ENCODE measurements around the gene FBXL2.
"Not testable (repeated sequence)": the region's sequence is repeated elsewhere in the genome, so short reads cannot be mapped to it uniquely, and the experiment has no call there.

The FBXL2 gene

GRCh38 chr3:33317963-33318709 lies 40.9 kb downstream of the FBXL2 start:
- DNase-seq = no peak

GRCh38 chr3:33318710-33319380 lies 41.6 kb downstream of the FBXL2 start:
- DNase-seq = no peak

- no peak for DNase-seq
Observed at GRCh38 chr3:33322412-33322811, 45.2 kb downstream of the FBXL2 start.

- DNase-seq = no peak
Observed at GRCh38 chr3:33331414-33331813, 54.2 kb downstream of the FBXL2 start.

- no peak for DNase-seq
Observed at GRCh38 chr3:33334364-33334763, 57.1 kb downstream of the FBXL2 start.

GRCh38 chr3:33338936-33339465 lies 61.8 kb downstream of the FBXL2 start:
- not testable (repeated sequence) for DNase-seq

- DNase-seq = no peak
Observed at GRCh38 chr3:33339758-33340157, 62.5 kb downstream of the FBXL2 start.

- DNase-seq = no peak
Observed at GRCh38 chr3:33355611-33356010, 78.4 kb downstream of the FBXL2 start.

- DNase-seq = no peak
Observed at GRCh38 chr3:33358172-33358781, 81.0 kb downstream of the FBXL2 start.

GRCh38 chr3:33360136-33360825 lies 83.0 kb downstream of the FBXL2 start:
- DNase-seq = no peak

- DNase-seq = no peak
Observed at GRCh38 chr3:33363113-33363800, 86.0 kb downstream of the FBXL2 start.

- no peak for DNase-seq
Observed at GRCh38 chr3:33364060-33364459, 86.8 kb downstream of the FBXL2 start.

GRCh38 chr3:33364531-33365128 lies 87.4 kb downstream of the FBXL2 start:
- no peak for DNase-seq

GRCh38 chr3:33372218-33373081 lies 95.2 kb downstream of the FBXL2 start:
- peak; percentile 59 for DNase-seq

- DNase-seq = no peak
Observed at GRCh38 chr3:33373082-33373437, 95.8 kb downstream of the FBXL2 start.

GRCh38 chr3:33377489-33377888 lies 100.2 kb downstream of the FBXL2 start:
- DNase-seq = no peak

GRCh38 chr3:33377931-33378330 lies 100.7 kb downstream of the FBXL2 start:
- no peak for DNase-seq

GRCh38 chr3:33380653-33381052 lies 103.4 kb downstream of the FBXL2 start:
- DNase-seq = no peak

- no peak for DNase-seq
Observed at GRCh38 chr3:33383951-33384350, 106.7 kb downstream of the FBXL2 start.

GRCh38 chr3:33385423-33385822 lies 108.2 kb downstream of the FBXL2 start:
- peak; percentile 69 for DNase-seq

- no peak for DNase-seq
Observed at GRCh38 chr3:33386631-33387030, 109.4 kb downstream of the FBXL2 start.

Measured in activated CD4-positive, alpha-beta T cell treated with anti-CD3 and anti-CD28 coated beads for 48 hours (primary cell).